MM.1S (cell line): ENCODE results near the gene PTPN22.

ENCODE experiments used
- DNase-seq: peaks from one replicate; pipeline ENCODE4 v3.0.0-alpha.2; 2015
- H2AFZ ChIP-seq: fragments of 300-600 bp; sonication (generic); 2 replicates; pipeline ENCODE4 v1.6.0; 2016; ENCODE audit warnings: antibody characterized with exemption, low read length
- H3F3A ChIP-seq: fragments of 300-600 bp; sonication (generic); 2 replicates; pipeline ENCODE4 v1.6.1; 2016; ENCODE audit warnings: mild to moderate bottlenecking, antibody characterized with exemption, low read length, moderate library complexity, mixed read lengths; ENCODE audit not compliant: insufficient read depth
- H3K27ac ChIP-seq: fragments of 300-600 bp; sonication (generic); 2 replicates; pipeline ENCODE4 v1.5.1; 2016; ENCODE audit warnings: mild to moderate bottlenecking, low read length
- H3K27me3 ChIP-seq: fragments of 300-600 bp; sonication (generic); replicated peaks from 2 replicates; pipeline ENCODE4 v1.6.0; 2016; ENCODE audit warnings: low read length; ENCODE audit not compliant: insufficient read depth
- H3K36me3 ChIP-seq: fragments of 300-600 bp; sonication (generic); replicated peaks from 2 replicates; pipeline ENCODE4 v1.6.1; 2016; ENCODE audit warnings: mild to moderate bottlenecking, low read length, mixed read lengths; ENCODE audit not compliant: insufficient read depth
- H3K4me1 ChIP-seq: fragments of 300-600 bp; sonication (generic); 2 replicates; pipeline ENCODE4 v1.6.1; 2016; ENCODE audit warnings: low read length, mixed read lengths
- H3K4me2 ChIP-seq: fragments of 300-600 bp; sonication (generic); 2 replicates; pipeline ENCODE4 v1.6.0; 2016; ENCODE audit warnings: low read depth, low read length
- H3K4me3 ChIP-seq: fragments of 300-600 bp; sonication (generic); 2 replicates; pipeline ENCODE4 v1.5.1; 2016; ENCODE audit warnings: low read length, mixed read lengths
- H3K79me2 ChIP-seq: fragments of 300-600 bp; sonication (generic); 2 replicates; pipeline ENCODE4 v1.6.1; 2016; ENCODE audit warnings: mixed run types, low read length, mixed read lengths
- H3K9ac ChIP-seq: fragments of 300-600 bp; sonication (generic); 2 replicates; pipeline ENCODE4 v1.6.1; 2016; ENCODE audit warnings: low read length, mixed read lengths
- H3K9me2 ChIP-seq: fragments of 300-600 bp; sonication (generic); replicated peaks from 2 replicates; pipeline ENCODE4 v1.6.1; 2016; ENCODE audit warnings: mild to moderate bottlenecking, low read length, mixed read lengths; ENCODE audit not compliant: insufficient read depth
- H3K9me3 ChIP-seq: fragments of 300-600 bp; sonication (generic); replicated peaks from 2 replicates; pipeline ENCODE4 v1.6.1; 2016; ENCODE audit warnings: mild to moderate bottlenecking, low read length, mixed read lengths; ENCODE audit not compliant: insufficient read depth
- H4K20me1 ChIP-seq: fragments of 300-600 bp; sonication (generic); 2 replicates; pipeline ENCODE4 v1.6.1; 2016; ENCODE audit warnings: mild to moderate bottlenecking, low read length, moderate library complexity, mixed read lengths; ENCODE audit not compliant: insufficient read depth
- EZH2 ChIP-seq: fragments of 300-600 bp; sonication (generic); optimal IDR thresholded peaks from 2 replicates; pipeline ENCODE3; 2017; ENCODE audit warnings: low read depth, mild to moderate bottlenecking, antibody characterized with exemption, low read length, mixed read lengths
- EZH2phosphoT487 ChIP-seq: fragments of 300-600 bp; sonication (generic); IDR thresholded peaks from 2 replicates; pipeline ENCODE4 v1.6.1; 2018; ENCODE audit warnings: antibody characterized with exemption, low read length
- TF ChIP-seq, protein P1 (sequence below): fragments of 300-600 bp; sonication (generic); IDR thresholded peaks from 2 replicates; pipeline ENCODE4 v1.5.1; 2016; ENCODE audit warnings: antibody characterized with exemption, low read length, mixed read lengths

The PTPN22 gene

DNA sequence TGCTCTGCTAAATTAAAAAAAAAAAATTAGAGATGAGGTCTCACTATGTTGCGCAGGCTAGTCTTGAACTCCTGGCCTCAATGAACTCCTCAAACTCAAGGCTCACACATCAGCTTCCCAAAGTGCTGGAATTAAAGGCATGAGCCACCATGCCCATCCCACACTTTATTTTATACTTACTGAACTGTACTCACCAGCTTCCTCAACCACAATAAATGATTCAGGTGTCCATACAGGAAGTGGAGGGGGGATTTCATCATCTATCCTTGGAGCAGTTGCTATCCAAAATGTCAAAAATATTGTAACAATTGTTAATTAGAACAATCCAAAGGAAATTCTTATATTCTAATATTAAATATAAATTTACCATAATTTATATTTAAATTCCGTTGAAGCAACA is 36.8 kb downstream of the PTPN22 start:
- H3K9me3 ChIP-seq, result no peaks in the 10 kb centered on the region
- H3K27ac ChIP-seq, result no peak overlapping the region
- no peak overlapping the region for H2AFZ ChIP-seq
- H3K79me2 ChIP-seq, result no peaks in the 10 kb centered on the region
- H3K4me1 ChIP-seq, result no peaks in the 10 kb centered on the region
- H3K36me3 ChIP-seq, result no peaks in the 10 kb centered on the region
- DNase-seq, result no peak
- H3K9me2 ChIP-seq, result no peaks in the 10 kb centered on the region
- no peak overlapping the region for H3K9ac ChIP-seq
- H3K4me2 ChIP-seq, result no peak overlapping the region
- no peak overlapping the region for H3K4me3 ChIP-seq
- no peaks in the 10 kb centered on the region for H3K27me3 ChIP-seq
- TF ChIP-seq EZH2, result no peak
- TF ChIP-seq, protein P1, sequence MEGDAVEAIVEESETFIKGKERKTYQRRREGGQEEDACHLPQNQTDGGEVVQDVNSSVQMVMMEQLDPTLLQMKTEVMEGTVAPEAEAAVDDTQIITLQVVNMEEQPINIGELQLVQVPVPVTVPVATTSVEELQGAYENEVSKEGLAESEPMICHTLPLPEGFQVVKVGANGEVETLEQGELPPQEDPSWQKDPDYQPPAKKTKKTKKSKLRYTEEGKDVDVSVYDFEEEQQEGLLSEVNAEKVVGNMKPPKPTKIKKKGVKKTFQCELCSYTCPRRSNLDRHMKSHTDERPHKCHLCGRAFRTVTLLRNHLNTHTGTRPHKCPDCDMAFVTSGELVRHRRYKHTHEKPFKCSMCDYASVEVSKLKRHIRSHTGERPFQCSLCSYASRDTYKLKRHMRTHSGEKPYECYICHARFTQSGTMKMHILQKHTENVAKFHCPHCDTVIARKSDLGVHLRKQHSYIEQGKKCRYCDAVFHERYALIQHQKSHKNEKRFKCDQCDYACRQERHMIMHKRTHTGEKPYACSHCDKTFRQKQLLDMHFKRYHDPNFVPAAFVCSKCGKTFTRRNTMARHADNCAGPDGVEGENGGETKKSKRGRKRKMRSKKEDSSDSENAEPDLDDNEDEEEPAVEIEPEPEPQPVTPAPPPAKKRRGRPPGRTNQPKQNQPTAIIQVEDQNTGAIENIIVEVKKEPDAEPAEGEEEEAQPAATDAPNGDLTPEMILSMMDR, result no peak
- no peak for TF ChIP-seq EZH2phosphoT487
- no peaks in the 10 kb centered on the region for H4K20me1 ChIP-seq
- no peaks in the 10 kb centered on the region for H3F3A ChIP-seq

DNA sequence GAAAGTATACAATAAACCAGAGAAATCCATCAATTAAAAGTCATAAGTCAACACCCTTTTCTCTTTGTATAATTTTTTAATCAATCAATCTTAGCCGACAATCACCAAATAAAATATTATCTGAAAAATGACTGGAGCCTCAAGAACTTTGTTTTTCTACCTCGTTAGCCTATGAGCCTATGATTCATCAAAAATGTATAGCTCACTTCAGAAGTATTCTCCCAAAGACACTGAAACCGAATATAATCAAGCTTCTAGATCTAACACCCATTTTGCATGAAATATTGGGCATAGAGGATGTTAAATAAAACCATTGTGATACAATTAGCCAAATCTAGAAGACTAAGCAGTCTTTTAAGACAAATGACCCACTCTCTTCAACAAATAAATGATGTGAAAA is 41.5 kb downstream of the PTPN22 start:
- DNase-seq, result no peak
- Histone ChIP-seq H2AFZ (no peak overlapping the region), H3K36me3 (no peaks in the 10 kb centered on the region), H3K9me3 (no peaks in the 10 kb centered on the region), H3K27me3 (no peaks in the 10 kb centered on the region), H3K9ac (no peak overlapping the region), H3K9me2 (no peaks in the 10 kb centered on the region), H3K4me2 (no peak overlapping the region), H4K20me1 (no peaks in the 10 kb centered on the region), H3K79me2 (no peaks in the 10 kb centered on the region), H3K4me3 (no peak overlapping the region), H3K4me1 (no peaks in the 10 kb centered on the region), H3K27ac (no peak overlapping the region), H3F3A (no peaks in the 10 kb centered on the region)
- no peak for TF ChIP-seq EZH2
- no peak for TF ChIP-seq EZH2phosphoT487
- TF ChIP-seq, protein P1, result no peak

GRCh38 chr1:113821916-113822315 is 49.6 kb downstream of the PTPN22 start:
- Histone ChIP-seq H3F3A (no peaks in the 10 kb centered on the region), H3K9ac (no peak overlapping the region), H3K9me2 (no peaks in the 10 kb centered on the region), H3K9me3 (no peaks in the 10 kb centered on the region), H2AFZ (no peak overlapping the region), H3K4me1 (no peaks in the 10 kb centered on the region), H3K36me3 (no peaks in the 10 kb centered on the region), H3K4me2 (no peak overlapping the region), H3K4me3 (no peak overlapping the region), H3K27ac (no peak overlapping the region), H3K27me3 (no peaks in the 10 kb centered on the region), H4K20me1 (no peaks in the 10 kb centered on the region), H3K79me2 (no peaks in the 10 kb centered on the region)
- no peak for TF ChIP-seq EZH2
- TF ChIP-seq EZH2phosphoT487, result no peak
- TF ChIP-seq, protein P1, result no peak
- DNase-seq, result no peak
